Activated CD4-positive, alpha-beta T cell treated with anti-CD3 and anti-CD28 coated beads for 1 hour (primary cell): Measurements from ENCODE around the gene CORIN.
"Not testable (repeated sequence)": the region's sequence is repeated elsewhere in the genome, so short reads cannot be mapped to it uniquely, and the experiment has no call there.

Experiments
- DNase-seq: peaks from one replicate; pipeline ENCODE4 v3.0.0-alpha.2; 2020

The CORIN gene

GRCh38 chr4:47762376-47763266 is 75.2 kb downstream of the CORIN start:
- DNase-seq, result no peak

- not testable (repeated sequence) for DNase-seq
Measured at GRCh38 chr4:47753316-47753715, 84.6 kb downstream of the CORIN start.

- no peak for DNase-seq
Measured at GRCh38 chr4:47752214-47752613, 85.7 kb downstream of the CORIN start.

GRCh38 chr4:47750788-47751187 is 87.1 kb downstream of the CORIN start:
- DNase-seq, result no peak

GRCh38 chr4:47749858-47750257 is 88.0 kb downstream of the CORIN start:
- DNase-seq, result no peak

GRCh38 chr4:47749060-47749459 is 88.8 kb downstream of the CORIN start:
- no peak for DNase-seq

GRCh38 chr4:47747846-47748494 is 89.9 kb downstream of the CORIN start:
- no peak for DNase-seq

GRCh38 chr4:47747211-47747610 is 90.7 kb downstream of the CORIN start:
- no peak for DNase-seq

- no peak for DNase-seq
Measured at GRCh38 chr4:47746122-47746521, 91.7 kb downstream of the CORIN start.

GRCh38 chr4:47744843-47745382 is 93.0 kb downstream of the CORIN start:
- no peak for DNase-seq

- DNase-seq, result no peak
Measured at GRCh38 chr4:47744253-47744652, 93.6 kb downstream of the CORIN start.

- no peak for DNase-seq
Measured at GRCh38 chr4:47741200-47741599, 96.7 kb downstream of the CORIN start.

GRCh38 chr4:47737326-47737725 is 100.5 kb downstream of the CORIN start:
- DNase-seq, result no peak

GRCh38 chr4:47736555-47736954 is 101.3 kb downstream of the CORIN start:
- DNase-seq, result no peak

- DNase-seq, result no peak
Measured at GRCh38 chr4:47736146-47736545, 101.7 kb downstream of the CORIN start.

GRCh38 chr4:47733302-47734175 is 104.3 kb downstream of the CORIN start:
- DNase-seq, result no peak

- no peak for DNase-seq
Measured at GRCh38 chr4:47731182-47731581, 106.7 kb downstream of the CORIN start.

GRCh38 chr4:47729131-47729680 is 108.7 kb downstream of the CORIN start:
- DNase-seq, result no peak

- no peak for DNase-seq
Measured at GRCh38 chr4:47721892-47722575, 115.8 kb downstream of the CORIN start.

- no peak for DNase-seq
Measured at GRCh38 chr4:47721485-47721884, 116.4 kb downstream of the CORIN start.

- no peak for DNase-seq
Measured at GRCh38 chr4:47720787-47721186, 117.1 kb downstream of the CORIN start.

GRCh38 chr4:47719576-47719975 is 118.3 kb downstream of the CORIN start:
- DNase-seq, result no peak
